ENCODE measurements around the gene LRMDA. TPM values are rescaled to one million over a fixed set of nuclear protein-coding genes. Genes with fewer than 3 reads are reported as not detected.

Gene LRMDA
- total RNA-seq, 4 donors from 2014 or later: 2.2 to 7.8 (median 4.5) TPM

DNA sequence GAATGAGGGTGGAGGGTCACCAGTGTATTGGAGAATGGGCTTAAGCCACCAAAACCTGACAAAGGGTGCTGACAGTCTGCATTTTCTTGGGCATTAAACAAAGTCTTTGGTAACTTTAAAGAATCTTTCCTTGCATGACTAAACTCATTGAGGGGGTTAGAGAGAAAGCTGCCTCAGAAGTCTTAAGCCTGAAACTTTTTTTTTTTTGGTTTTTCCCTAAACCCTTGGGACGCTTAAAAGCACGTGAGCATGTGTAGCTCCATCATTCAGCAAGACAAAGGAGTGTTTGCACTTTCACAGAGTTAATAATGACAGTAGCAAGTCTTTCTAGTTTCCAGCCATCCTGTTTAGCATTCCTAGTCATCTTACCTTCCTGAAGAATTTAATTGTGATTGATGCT lies 110.7 kb downstream of the LRMDA start:
- TF ChIP-seq EP300 (IDR thresholded peaks at IDR 0.05; ENCODE audit: low read depth) (no peak), POLR2AphosphoS5 (IDR thresholded peaks at IDR 0.05) (no peak), POLR2A (IDR thresholded peaks at IDR 0.05) (no peak)
- TF ChIP-seq, protein P1, sequence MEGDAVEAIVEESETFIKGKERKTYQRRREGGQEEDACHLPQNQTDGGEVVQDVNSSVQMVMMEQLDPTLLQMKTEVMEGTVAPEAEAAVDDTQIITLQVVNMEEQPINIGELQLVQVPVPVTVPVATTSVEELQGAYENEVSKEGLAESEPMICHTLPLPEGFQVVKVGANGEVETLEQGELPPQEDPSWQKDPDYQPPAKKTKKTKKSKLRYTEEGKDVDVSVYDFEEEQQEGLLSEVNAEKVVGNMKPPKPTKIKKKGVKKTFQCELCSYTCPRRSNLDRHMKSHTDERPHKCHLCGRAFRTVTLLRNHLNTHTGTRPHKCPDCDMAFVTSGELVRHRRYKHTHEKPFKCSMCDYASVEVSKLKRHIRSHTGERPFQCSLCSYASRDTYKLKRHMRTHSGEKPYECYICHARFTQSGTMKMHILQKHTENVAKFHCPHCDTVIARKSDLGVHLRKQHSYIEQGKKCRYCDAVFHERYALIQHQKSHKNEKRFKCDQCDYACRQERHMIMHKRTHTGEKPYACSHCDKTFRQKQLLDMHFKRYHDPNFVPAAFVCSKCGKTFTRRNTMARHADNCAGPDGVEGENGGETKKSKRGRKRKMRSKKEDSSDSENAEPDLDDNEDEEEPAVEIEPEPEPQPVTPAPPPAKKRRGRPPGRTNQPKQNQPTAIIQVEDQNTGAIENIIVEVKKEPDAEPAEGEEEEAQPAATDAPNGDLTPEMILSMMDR (IDR thresholded peaks at IDR 0.05): no peak
- H3K36me3 ChIP-seq: no peaks in the 10 kb centered on the region
- in situ Hi-C loops (cut with MboI; ENCODE audit: low pct_ligation_motif_present in 1 of 4, low pct_unique_long_range_greater_than_20kb in 1 of 4, low sequenced_read_pairs in 3 of 4) (no loop called here), intact Hi-C loops (cut with DNase I; ENCODE audit: low total_unique reads) (loop anchor here (10.0 kb wide), 1 partner anchor 137 kb away; the partner anchor contains the start of gene ZNF503)
- WGBS, 2 donors (ENCODE audit: low coverage in 1 of 2): 82 to 94% methylated on average over 2 of the region's 2 CpGs
- H3K9me3 ChIP-seq: no peaks in the 10 kb centered on the region
- H3K4me3 ChIP-seq: no peak overlapping the region
- no peak for DNase-seq
- H3K27me3 ChIP-seq: no peaks in the 10 kb centered on the region
- peaks cover 0 to 30% (median 3%) of the 10 kb centered on the region in 4 donors for H3K4me1 ChIP-seq
- peak overlapping the region in 1 of 4 donors; percentile 31 for H3K27ac ChIP-seq

GRCh38 chr10:75542906-75543305 lies 111.5 kb downstream of the LRMDA start:
- in situ Hi-C loops (cut with MboI; ENCODE audit: low pct_ligation_motif_present in 1 of 4, low pct_unique_long_range_greater_than_20kb in 1 of 4, low sequenced_read_pairs in 3 of 4): no loop called here
- WGBS, 2 donors (ENCODE audit: low coverage in 1 of 2): 78 to 79% methylated on average over 3 to 7 of the region's 7 CpGs

GRCh38 chr10:75544386-75544785 lies 113.0 kb downstream of the LRMDA start:
- WGBS, 2 donors (ENCODE audit: low coverage in 1 of 2): 60 to 73% methylated on average over 2 of the region's 2 CpGs
- intact Hi-C loops (cut with DNase I; ENCODE audit: low total_unique reads): loop anchor here (10.0 kb wide), 1 partner anchor 140 kb away; the partner anchor contains the start of gene ZNF503
- Histone ChIP-seq H3K27ac (peak overlapping the region in 1 of 4 donors; percentile 31), H3K4me3 (no peak overlapping the region), H3K36me3 (no peaks in the 10 kb centered on the region), H3K9me3 (no peaks in the 10 kb centered on the region), H3K27me3 (no peaks in the 10 kb centered on the region), H3K4me1 (peaks cover 0 to 30% (median 4%) of the 10 kb centered on the region in 4 donors)
- DNase-seq: no peak
- TF ChIP-seq, protein P1 (IDR thresholded peaks at IDR 0.05): no peak
- no peak for TF ChIP-seq POLR2AphosphoS5 (IDR thresholded peaks at IDR 0.05)
- no peak for TF ChIP-seq POLR2A (IDR thresholded peaks at IDR 0.05)
- TF ChIP-seq EP300 (IDR thresholded peaks at IDR 0.05; ENCODE audit: low read depth): no peak
- in situ Hi-C loops (cut with MboI; ENCODE audit: low pct_ligation_motif_present in 1 of 4, low pct_unique_long_range_greater_than_20kb in 1 of 4, low sequenced_read_pairs in 3 of 4): no loop called here

More at GRCh38 chr10:75542906-75543305, 111.5 kb downstream of the LRMDA start:
- Histone ChIP-seq H3K36me3 (no peaks in the 10 kb centered on the region), H3K4me3 (no peak overlapping the region), H3K27ac (peak overlapping the region in 2 of 4 donors; percentile 31 to 51), H3K27me3 (no peaks in the 10 kb centered on the region), H3K9me3 (no peaks in the 10 kb centered on the region), H3K4me1 (peaks cover 0 to 30% (median 4%) of the 10 kb centered on the region in 4 donors)
- peak; percentile 30 for DNase-seq
- peak in 2 of 3 donors; percentile 63 to 74 for TF ChIP-seq POLR2AphosphoS5 (IDR thresholded peaks at IDR 0.05)
- TF ChIP-seq, protein P1 (IDR thresholded peaks at IDR 0.05): no peak
- no peak for TF ChIP-seq POLR2A (IDR thresholded peaks at IDR 0.05)
- intact Hi-C loops (cut with DNase I; ENCODE audit: low total_unique reads): loop anchor here (10.0 kb wide), 1 partner anchor 138 kb away; the partner anchor contains the start of gene ZNF503

GRCh38 chr10:75544993-75545706 lies 113.7 kb downstream of the LRMDA start:
- in situ Hi-C loops (cut with MboI; ENCODE audit: low pct_ligation_motif_present in 1 of 4, low pct_unique_long_range_greater_than_20kb in 1 of 4, low sequenced_read_pairs in 3 of 4): no loop called here

More at GRCh38 chr10:75544993-75545706, 113.7 kb downstream of the LRMDA start:
- WGBS, 2 donors (ENCODE audit: low coverage in 1 of 2): 63 to 75% methylated on average over 4 to 5 of the region's 5 CpGs
- intact Hi-C loops (cut with DNase I; ENCODE audit: low total_unique reads): loop anchor here (10.0 kb wide), 1 partner anchor 140 kb away; the partner anchor contains the start of gene ZNF503
- no peaks in the 10 kb centered on the region for H3K36me3 ChIP-seq
- peaks cover 0 to 30% (median 4%) of the 10 kb centered on the region in 4 donors for H3K4me1 ChIP-seq
- H3K9me3 ChIP-seq: no peaks in the 10 kb centered on the region
- H3K4me3 ChIP-seq: no peak overlapping the region
- H3K27ac ChIP-seq: no peak overlapping the region
- H3K27me3 ChIP-seq: no peaks in the 10 kb centered on the region
- TF ChIP-seq EP300 (IDR thresholded peaks at IDR 0.05; ENCODE audit: low read depth) (no peak), POLR2AphosphoS5 (IDR thresholded peaks at IDR 0.05) (no peak), POLR2A (IDR thresholded peaks at IDR 0.05) (no peak)
- TF ChIP-seq, protein P1 (IDR thresholded peaks at IDR 0.05): no peak
- DNase-seq: no peak

Data from transverse colon (tissue), 4 donors.